HepG2 (cell line): ENCODE measurements around the gene WNK2. TPM values are rescaled to one million over a fixed set of nuclear protein-coding genes. Genes with fewer than 3 reads are reported as not detected.

Experiments used
- ATAC-seq: fragments of 200-7000 bp; cut with Tn5 transposase; 3 replicates; pipeline ENCODE4 v1.9.1; 2020; ENCODE audit warnings: mild to moderate bottlenecking, moderate library complexity
- BruUV-seq: library from RNA; stranded (reverse); fragments of 400-500 nt; replicated peaks from 2 replicates; lab custom pipeline; 2021; lab: Mats Ljungman, UMichigan
- CTCF ChIA-PET: fragments of 300-600 bp; formaldehyde crosslinking; extraction: SDS; loops from one replicate; lab custom pipeline; 2021; ENCODE audit warnings: low total read pairs, inconsistent platforms, low intra/inter-chr PET ratio; lab: Yijun Ruan, JAX
- POLR2A ChIA-PET: fragments of 350-600 bp; sonication (Branson Sonifier 250); formaldehyde crosslinking; loops from one replicate; lab custom pipeline; 2020; ENCODE audit warnings: antibody characterized with exemption, inconsistent platforms; lab: Yijun Ruan, JAX
- DNase-seq: peaks from one replicate; pipeline ENCODE4 v3.0.0-alpha.2; 2015; ENCODE audit warnings: low spot score
- FAIRE-seq: peaks from 3 replicates; lab custom pipeline; 2011; peaks lifted over from hg19 to GRCh38; lab: Jason Lieb, UNC
- H2AFZ ChIP-seq: one replicate; pipeline ENCODE4 v1.6.1; 2011; ENCODE audit warnings: low read length, inconsistent platforms
- H3K27ac ChIP-seq: fragments of 300-600 bp; 3 replicates; pipeline ENCODE4 v1.8.0; 2011; ENCODE audit warnings: mixed run types, mild to moderate bottlenecking, mixed read lengths, low read length, inconsistent platforms; ENCODE audit not compliant: insufficient read depth; ENCODE audit errors: extremely low read length
- H3K27me3 ChIP-seq, 2 experiments: fragments of 200-600 bp in 1 of 2; 2 replicates in 1 of 2; 3 replicates in 1 of 2; pipeline versions ENCODE4 v1.6.0 to v1.8.0; 2011; ENCODE audit warnings: low read length in 2 of 2, mild to moderate bottlenecking in 2 of 2, moderate library complexity in 2 of 2, inconsistent platforms in 1 of 2; ENCODE audit not compliant: insufficient read depth in 2 of 2, control insufficient read depth in 1 of 2
- H3K36me3 ChIP-seq, 2 experiments: fragments of 200-600 bp in 1 of 2; replicated peaks in 1 of 2; 2 replicates in 1 of 2; 3 replicates in 1 of 2; pipeline versions ENCODE4 v1.5.1 to v1.8.0; 2011; ENCODE audit warnings: low read length in 2 of 2, inconsistent platforms in 1 of 2; ENCODE audit not compliant: insufficient read depth in 2 of 2, control insufficient read depth in 1 of 2
- H3K4me1 ChIP-seq: 2 replicates; pipeline ENCODE4 v1.5.1; 2012; ENCODE audit warnings: low read length, inconsistent platforms; ENCODE audit not compliant: insufficient read depth
- H3K4me2 ChIP-seq: 2 replicates; pipeline ENCODE4 v1.6.0; 2011; ENCODE audit warnings: low read depth, low read length, inconsistent platforms
- H3K4me3 ChIP-seq, 3 experiments: fragments of 200-600 bp in 1 of 3; sonication (generic), shearing (Covaris generic) in 1 of 3; replicated peaks in 1 of 3; 2 replicates each; pipeline ENCODE4 v1.5.1; 2011 to 2016; ENCODE audit warnings: low read length in 3 of 3, inconsistent platforms in 2 of 3, low read depth in 2 of 3, mild to moderate bottlenecking in 2 of 3, control low read depth in 1 of 3, mixed read lengths in 1 of 3; ENCODE audit not compliant: insufficient read depth in 1 of 3
- H3K79me2 ChIP-seq: one replicate; pipeline ENCODE4 v1.6.1; 2011; ENCODE audit warnings: low read length, inconsistent platforms; ENCODE audit not compliant: insufficient read depth
- H3K9ac ChIP-seq: 2 replicates; pipeline ENCODE4 v1.6.0; 2011; ENCODE audit warnings: mild to moderate bottlenecking, low read depth, low read length, inconsistent platforms; ENCODE audit not compliant: insufficient read depth
- H3K9me3 ChIP-seq: 2 replicates; pipeline ENCODE4 v1.5.1; 2012; ENCODE audit warnings: mild to moderate bottlenecking, low read length
- H4K20me1 ChIP-seq: 2 replicates; pipeline ENCODE4 v1.6.0; 2011; ENCODE audit warnings: inconsistent platforms, mild to moderate bottlenecking, low read length, moderate library complexity; ENCODE audit not compliant: insufficient read depth
- GPBP1L1 ChIP-seq: sonication (generic); formaldehyde crosslinking; IDR thresholded peaks from 2 replicates; pipeline ENCODE4 v1.5.0; 2020; ENCODE audit warnings: mild to moderate bottlenecking, missing genetic modification reagents
- IRF2 ChIP-seq: IDR thresholded peaks from 2 replicates; pipeline ENCODE4 v1.6.1; 2018; ENCODE audit warnings: missing genetic modification reagents, missing compliant biosample characterization
- MXD3 ChIP-seq: IDR thresholded peaks from 2 replicates; pipeline ENCODE4 v1.6.1; 2016; ENCODE audit warnings: mild to moderate bottlenecking, missing biosample characterization, missing genetic modification reagents
- PCBP1 ChIP-seq: fragments of 200-400 bp; formaldehyde crosslinking; IDR thresholded peaks from 2 replicates; pipeline ENCODE4 v1.6.1; 2017; ENCODE audit warnings: mild to moderate bottlenecking, low read depth, low read length, borderline replicate concordance
- PITX1 ChIP-seq: sonication (generic); formaldehyde crosslinking; IDR thresholded peaks from 2 replicates; pipeline ENCODE4 v1.5.1; 2020; ENCODE audit warnings: mild to moderate bottlenecking, missing genetic modification reagents
- RARG ChIP-seq: sonication (generic); formaldehyde crosslinking; IDR thresholded peaks from 2 replicates; pipeline ENCODE4 v1.4.0; 2020; ENCODE audit warnings: low read depth, mild to moderate bottlenecking, missing genetic modification reagents
- REL ChIP-seq: sonication (generic); formaldehyde crosslinking; conservative IDR thresholded peaks from 2 replicates; pipeline ENCODE4 v1.8.0; 2022; ENCODE audit warnings: mild to moderate bottlenecking, missing genetic modification reagents, moderate library complexity
- RFXANK ChIP-seq: IDR thresholded peaks from 2 replicates; pipeline ENCODE4 v1.6.1; 2016
- TFE3 ChIP-seq: IDR thresholded peaks from 2 replicates; pipeline ENCODE4 v1.6.1; 2016
- U2AF1 ChIP-seq: fragments of 200-400 bp; formaldehyde crosslinking; optimal IDR thresholded peaks from 2 replicates; pipeline ENCODE3; 2017; ENCODE audit warnings: mild to moderate bottlenecking, low read depth, low read length
- ZFP36L1 ChIP-seq: sonication (generic); formaldehyde crosslinking; IDR thresholded peaks from 2 replicates; pipeline ENCODE4 v1.8.0; 2022; ENCODE audit warnings: mild to moderate bottlenecking, missing genetic modification reagents, moderate library complexity
- ZKSCAN5 ChIP-seq: sonication (generic); formaldehyde crosslinking; IDR thresholded peaks from 2 replicates; pipeline ENCODE4 v1.5.1; 2020; ENCODE audit warnings: mild to moderate bottlenecking, missing genetic modification reagents
- ZNF253 ChIP-seq: sonication (generic); formaldehyde crosslinking; IDR thresholded peaks from 2 replicates; pipeline ENCODE4 v1.8.0; 2022; ENCODE audit warnings: mild to moderate bottlenecking, missing genetic modification reagents, borderline replicate concordance
- ZNF263 ChIP-seq: sonication (generic); formaldehyde crosslinking; IDR thresholded peaks from 2 replicates; pipeline ENCODE4 v1.4.0; 2020; ENCODE audit warnings: missing genetic modification reagents
- ZNF337 ChIP-seq: sonication (generic); formaldehyde crosslinking; IDR thresholded peaks from 2 replicates; pipeline ENCODE4 v1.5.1; 2020; ENCODE audit warnings: missing genetic modification reagents, low read depth, mild to moderate bottlenecking, borderline replicate concordance
- ZNF451 ChIP-seq: sonication (generic); formaldehyde crosslinking; IDR thresholded peaks from 2 replicates; pipeline ENCODE4 v1.5.0; 2020; ENCODE audit warnings: mild to moderate bottlenecking, missing genetic modification reagents
- ZNF660 ChIP-seq: sonication (generic); formaldehyde crosslinking; IDR thresholded peaks from 2 replicates; pipeline ENCODE4 v1.5.1; 2020; ENCODE audit warnings: mild to moderate bottlenecking, low read depth, missing genetic modification reagents, borderline replicate concordance
- ZNF83 ChIP-seq: sonication (generic); formaldehyde crosslinking; IDR thresholded peaks from 2 replicates; pipeline ENCODE4 v1.4.0; 2020; ENCODE audit warnings: missing genetic modification reagents, mild to moderate bottlenecking, borderline replicate concordance
- WGBS: methylation state at CpG from one replicate; pipeline ENCODE4 v1.1.6; 2017; ENCODE audit warnings: low lambda C conversion rate; 5-methylcytosine and 5-hydroxymethylcytosine counted together
- in situ Hi-C: cut with HindIII; loops from 2 replicates; pipeline ENCODE4 v1.10.0; 2017; ENCODE audit warnings: low pct_unique_long_range_greater_than_20kb; ENCODE audit not compliant: extremely low pct_ligation_motif_present
- intact Hi-C: fragments of 100-400 bp; cut with micrococcal nuclease; formaldehyde crosslinking; loops from one replicate; pipeline ENCODE4 v1.10.0; 2022; ENCODE audit not compliant: unreplicated experiment
- polyA plus RNA-seq, 8 experiments: library from polyadenylated mRNA; depleted of rRNA in 3 of 8; stranded (reverse) in 7 of 8; unstranded in 1 of 8; fragments of >200 nt; fragmentation: Illumina TruSeq in 4 of 8; extraction: Trizol in 4 of 8; gene quantifications; 2 replicates each; pipeline versions ENCODE4 v1.2.1 to v1.2.3, GENCODE V29; 2011 to 2016; ENCODE audit warnings: low read depth in 4 of 8, missing spikeins in 1 of 8, mixed read lengths in 1 of 8; ENCODE audit not compliant: insufficient read depth in 1 of 8
- total RNA-seq, 5 experiments: library from RNA; depleted of rRNA; stranded (reverse); fragments of >200 nt; fragmentation: Illumina TruSeq; extraction: Trizol; gene quantifications; 2 replicates each; pipeline ENCODE4 v1.2.3, GENCODE V29; 2016; ENCODE audit warnings: low read depth in 1 of 5

Gene WNK2
- total and polyA plus RNA-seq, 2 of the 13 experiments (the other 11 are each of a cell fraction or from before 2014, with no cell fraction given), result 10.5 to 12.0 TPM

- no peak overlapping the region for H3K4me2 ChIP-seq
- no peaks in the 10 kb centered on the region for H3K36me3 ChIP-seq
- H3K27me3 ChIP-seq, result peaks cover 0 to under 1% of the 10 kb centered on the region in 2 experiments; a peak in 1 of 5 replicates
- no peak overlapping the region for H3K27ac ChIP-seq
- no peaks in the 10 kb centered on the region for H3K9me3 ChIP-seq
- H3K4me3 ChIP-seq, result no peak overlapping the region
- FAIRE-seq, result no peak
- H3K4me1 ChIP-seq, result peaks cover 31% of the 10 kb centered on the region
- DNase-seq, result no peak
- 26% methylated on average over 2 of the region's 2 CpGs for WGBS
- no peak overlapping the region for H2AFZ ChIP-seq
- CTCF ChIA-PET, result no interaction called here
- BruUV-seq, result no TSS peak
- no peaks in the 10 kb centered on the region for H3K79me2 ChIP-seq
- ATAC-seq, result no peak
- H4K20me1 ChIP-seq, result no peaks in the 10 kb centered on the region
- in situ Hi-C loops (no loop called here), intact Hi-C loops (no loop called here)
- H3K9ac ChIP-seq, result no peak overlapping the region
- POLR2A ChIA-PET, result no interaction called here
- no peak for TF ChIP-seq ZNF337 (CRISPR knock-in tag)
- no peak for TF ChIP-seq RARG (CRISPR knock-in tag)
- no peak for TF ChIP-seq TFE3
- TF ChIP-seq ZNF253 (CRISPR knock-in tag), result no peak
- TF ChIP-seq REL (CRISPR knock-in tag), result no peak
- no peak for TF ChIP-seq PITX1
- TF ChIP-seq RFXANK (CRISPR knock-in tag), result no peak
- no peak for TF ChIP-seq ZKSCAN5 (CRISPR knock-in tag)
- no peak for TF ChIP-seq ZFP36L1
- no peak for TF ChIP-seq ZNF451 (CRISPR knock-in tag)
- TF ChIP-seq PCBP1, result no peak
- TF ChIP-seq MXD3 (CRISPR knock-in tag), result no peak
- TF ChIP-seq IRF2 (CRISPR knock-in tag), result no peak
- no peak for TF ChIP-seq GPBP1L1 (CRISPR knock-in tag)
- TF ChIP-seq ZNF83 (CRISPR knock-in tag), result no peak
- TF ChIP-seq ZNF263 (CRISPR knock-in tag), result no peak
- TF ChIP-seq ZNF660, result no peak
- no peak for TF ChIP-seq U2AF1
These were observed 36.3 kb upstream of the WNK2 start for GRCh38 chr9:93147632-93148031.
